Naive B cell (primary cell): Measurements from ENCODE around the gene SBF2. TPM values are rescaled to one million over a fixed set of nuclear protein-coding genes. Genes with fewer than 3 reads are reported as not detected.
"Not testable (repeated sequence)": the region's sequence is repeated elsewhere in the genome, so short reads cannot be mapped to it uniquely, and the experiment has no call there.

Experiments used
- ATAC-seq, 2 donors: fragments of 150-1000 bp; cut with Tn5 transposase; 2 replicates each; pipeline ENCODE4 v1.10.0; 2021; ENCODE audit warnings: low read depth in 2 of 2, mild to moderate bottlenecking in 2 of 2, moderate library complexity in 2 of 2
- DNase-seq: peaks from one replicate; pipeline ENCODE4 v3.0.0; 2022
- H3K27ac Mint-ChIP-seq, 6 donors: one replicate each; pipeline ENCODE4 v1.8.0; 2020 to 2022; ENCODE audit warnings: mild to moderate bottlenecking in 6 of 6, mixed read lengths in 6 of 6, moderate library complexity in 5 of 6, inconsistent platforms in 2 of 6
- H3K27me3 Mint-ChIP-seq, 3 donors: one replicate each; pipeline ENCODE4 v1.8.0; 2021 to 2022; ENCODE audit warnings: mixed read lengths in 3 of 3, mild to moderate bottlenecking in 1 of 3
- H3K36me3 Mint-ChIP-seq, 2 donors: one replicate each; pipeline ENCODE4 v1.8.0; 2020 to 2022; ENCODE audit warnings: mixed read lengths in 2 of 2, inconsistent platforms in 1 of 2, mild to moderate bottlenecking in 1 of 2
- H3K4me1 Mint-ChIP-seq, 3 donors: one replicate each; pipeline ENCODE4 v1.8.0; 2020 to 2022; ENCODE audit warnings: mixed read lengths in 3 of 3, inconsistent platforms in 1 of 3, mild to moderate bottlenecking in 1 of 3, moderate library complexity in 1 of 3
- H3K4me3 Mint-ChIP-seq, 8 donors: one replicate each; pipeline ENCODE4 v1.8.0; 2020 to 2022; ENCODE audit warnings: mild to moderate bottlenecking in 8 of 8, mixed read lengths in 8 of 8, moderate library complexity in 8 of 8, inconsistent platforms in 2 of 8
- H3K9me3 Mint-ChIP-seq, 7 donors: one replicate each; pipeline ENCODE4 v1.8.0; 2020 to 2022; ENCODE audit warnings: mixed read lengths in 7 of 7, mild to moderate bottlenecking in 5 of 7, inconsistent platforms in 2 of 7, moderate library complexity in 1 of 7
- polyA plus RNA-seq, 6 donors: library from polyadenylated mRNA; unstranded; fragments of 300-500 nt; fragmentation: Illumina TruSeq; gene quantifications; one replicate each; pipeline ENCODE4 v1.2.3, GENCODE V29; 2021; ENCODE audit warnings: low read depth in 6 of 6

SBF2 gene
- polyA plus RNA-seq, 6 donors from 2014 or later, result 2.4 to 8.5 (median 3.1) TPM

GRCh38 chr11:10116588-10116987 lies 177.4 kb downstream of the SBF2 start:
- no peak overlapping the region for H3K4me3 Mint-ChIP-seq
- H3K9me3 Mint-ChIP-seq, result peaks cover 0 to 9% (median 6%) of the 10 kb centered on the region in 7 donors
- no peak overlapping the region for H3K27ac Mint-ChIP-seq
- no peak for ATAC-seq
- no peaks in the 10 kb centered on the region for H3K4me1 Mint-ChIP-seq
- H3K27me3 Mint-ChIP-seq, result no peaks in the 10 kb centered on the region
- DNase-seq, result no peak
- peaks cover 0 to 11% of the 10 kb centered on the region in 2 donors for H3K36me3 Mint-ChIP-seq

GRCh38 chr11:10114593-10115404 lies 179.2 kb downstream of the SBF2 start:
- ATAC-seq (no peak), DNase-seq (no peak)
- Mint-ChIP-seq H3K9me3 (peaks cover 0 to 9% (median 6%) of the 10 kb centered on the region in 7 donors), H3K36me3 (peaks cover 0 to 11% of the 10 kb centered on the region in 2 donors), H3K27ac (peak overlapping the region in 1 of 6 donors; percentile 1), H3K27me3 (no peaks in the 10 kb centered on the region), H3K4me1 (no peaks in the 10 kb centered on the region), H3K4me3 (no peak overlapping the region)

GRCh38 chr11:10113852-10114251 lies 180.2 kb downstream of the SBF2 start:
- no peaks in the 10 kb centered on the region for H3K27me3 Mint-ChIP-seq
- ATAC-seq (no peak), DNase-seq (no peak)
- H3K9me3 Mint-ChIP-seq, result peaks cover 0 to 9% (median 6%) of the 10 kb centered on the region in 7 donors
- no peak overlapping the region for H3K4me3 Mint-ChIP-seq
- H3K36me3 Mint-ChIP-seq, result peaks cover 0 to 11% of the 10 kb centered on the region in 2 donors
- no peak overlapping the region for H3K27ac Mint-ChIP-seq
- H3K4me1 Mint-ChIP-seq, result no peaks in the 10 kb centered on the region

- ATAC-seq, result no peak
- Mint-ChIP-seq H3K4me3 (no peak overlapping the region), H3K27ac (no peak overlapping the region), H3K36me3 (peaks cover 0 to 4% of the 10 kb centered on the region in 2 donors), H3K27me3 (no peaks in the 10 kb centered on the region), H3K4me1 (peaks cover 0 to 6% (median 0%) of the 10 kb centered on the region in 3 donors), H3K9me3 (peaks cover 0 to 4% (median 0%) of the 10 kb centered on the region in 7 donors)
- no peak for DNase-seq
These were observed 184.2 kb downstream of the SBF2 start for GRCh38 chr11:10109806-10110205.

GRCh38 chr11:10108915-10109680 lies 184.9 kb downstream of the SBF2 start:
- Mint-ChIP-seq H3K27ac (no peak overlapping the region), H3K4me1 (peaks cover 0 to 6% (median 0%) of the 10 kb centered on the region in 3 donors), H3K27me3 (no peaks in the 10 kb centered on the region), H3K4me3 (no peak overlapping the region), H3K36me3 (peaks cover 0 to 4% of the 10 kb centered on the region in 2 donors), H3K9me3 (peaks cover 0 to 4% (median 0%) of the 10 kb centered on the region in 7 donors)
- ATAC-seq, result no peak
- no peak for DNase-seq

GRCh38 chr11:10107497-10107896 lies 186.5 kb downstream of the SBF2 start:
- no peaks in the 10 kb centered on the region for H3K27me3 Mint-ChIP-seq
- no peak overlapping the region for H3K27ac Mint-ChIP-seq
- no peak overlapping the region for H3K4me3 Mint-ChIP-seq
- DNase-seq, result no peak
- peaks cover 0 to 4% of the 10 kb centered on the region in 2 donors for H3K36me3 Mint-ChIP-seq
- ATAC-seq, result no peak
- peaks cover 0 to 4% (median 0%) of the 10 kb centered on the region in 7 donors for H3K9me3 Mint-ChIP-seq
- H3K4me1 Mint-ChIP-seq, result peaks cover 0 to 6% (median 0%) of the 10 kb centered on the region in 3 donors

GRCh38 chr11:10097615-10098014 lies 196.4 kb downstream of the SBF2 start:
- Mint-ChIP-seq H3K9me3 (peaks cover 7 to 43% (median 26%) of the 10 kb centered on the region in 7 donors), H3K4me3 (peak overlapping the region in 1 of 8 donors; percentile 3), H3K4me1 (no peaks in the 10 kb centered on the region), H3K27me3 (no peaks in the 10 kb centered on the region), H3K27ac (no peak overlapping the region), H3K36me3 (peaks cover 19 to 33% of the 10 kb centered on the region in 2 donors)
- no peak for ATAC-seq
- no peak for DNase-seq

- Mint-ChIP-seq H3K27me3 (no peaks in the 10 kb centered on the region), H3K4me1 (peaks cover 0 to under 1% (median 0%) of the 10 kb centered on the region in 3 donors), H3K9me3 (peaks cover 7 to 43% (median 26%) of the 10 kb centered on the region in 7 donors), H3K27ac (no peak overlapping the region), H3K36me3 (peaks cover 19 to 33% of the 10 kb centered on the region in 2 donors), H3K4me3 (no peak overlapping the region)
- DNase-seq, result no peak
- ATAC-seq, result no peak
These were observed 197.0 kb downstream of the SBF2 start for GRCh38 chr11:10096987-10097386.

GRCh38 chr11:10095412-10096208 lies 198.4 kb downstream of the SBF2 start:
- H3K4me1 Mint-ChIP-seq, result peaks cover 0 to 5% (median 0%) of the 10 kb centered on the region in 3 donors
- H3K4me3 Mint-ChIP-seq, result no peak overlapping the region
- ATAC-seq (no peak), DNase-seq (no peak)
- peaks cover 19 to 26% of the 10 kb centered on the region in 2 donors for H3K36me3 Mint-ChIP-seq
- H3K9me3 Mint-ChIP-seq, result peaks cover 7 to 36% (median 23%) of the 10 kb centered on the region in 7 donors
- no peak overlapping the region for H3K27ac Mint-ChIP-seq
- no peaks in the 10 kb centered on the region for H3K27me3 Mint-ChIP-seq

GRCh38 chr11:10092426-10092825 lies 201.6 kb downstream of the SBF2 start:
- ATAC-seq, result no peak
- Mint-ChIP-seq H3K9me3 (peaks cover 0 to 4% (median 0%) of the 10 kb centered on the region in 7 donors), H3K27ac (no peak overlapping the region), H3K27me3 (no peaks in the 10 kb centered on the region), H3K4me3 (no peak overlapping the region), H3K36me3 (peaks cover 1 to 2% of the 10 kb centered on the region in 2 donors), H3K4me1 (peaks cover 0 to 5% (median 0%) of the 10 kb centered on the region in 3 donors)
- DNase-seq, result no peak

GRCh38 chr11:10091314-10092045 lies 202.5 kb downstream of the SBF2 start:
- no peak for DNase-seq
- H3K4me1 Mint-ChIP-seq, result peaks cover 0 to 5% (median 0%) of the 10 kb centered on the region in 3 donors
- H3K36me3 Mint-ChIP-seq, result no peaks in the 10 kb centered on the region
- H3K9me3 Mint-ChIP-seq, result no peaks in the 10 kb centered on the region
- no peaks in the 10 kb centered on the region for H3K27me3 Mint-ChIP-seq
- H3K4me3 Mint-ChIP-seq, result no peak overlapping the region
- ATAC-seq, result no peak
- H3K27ac Mint-ChIP-seq, result peak overlapping the region in 2 of 6 donors; percentile 18 to 40

- DNase-seq, ATAC-seq, H3K4me1 Mint-ChIP-seq, H3K4me3 Mint-ChIP-seq, H3K36me3 Mint-ChIP-seq, H3K27me3 Mint-ChIP-seq, H3K27ac Mint-ChIP-seq: not testable (repeated sequence)
- H3K9me3 Mint-ChIP-seq, result peaks cover 0 to 13% (median 6%) of the 10 kb centered on the region in 7 donors
These were observed 206.1 kb downstream of the SBF2 start for GRCh38 chr11:10087923-10088225.
